ENCODE results near the gene NEUROG3.

NEUROG3 gene

GRCh38 chr10:69573056-69573806 is at the start of gene NEUROG3:
NEUROG3 (minus strand) TSS chr10:69573422; CDS start chr10:69573043, 379 bp downstream.
- DNase-seq: no peak

GRCh38 chr10:69620625-69621024 is 47.4 kb upstream of the NEUROG3 start:
- no peak for DNase-seq

GRCh38 chr10:69619626-69620025 is 46.4 kb upstream of the NEUROG3 start:
- DNase-seq: no peak

GRCh38 chr10:69618746-69619145 is 45.5 kb upstream of the NEUROG3 start:
- no peak for DNase-seq

- no peak for DNase-seq
Measured at GRCh38 chr10:69616358-69616757, 43.1 kb upstream of the NEUROG3 start.

GRCh38 chr10:69614130-69614529 is 40.9 kb upstream of the NEUROG3 start:
- no peak for DNase-seq

GRCh38 chr10:69612760-69613159 is 39.5 kb upstream of the NEUROG3 start:
- DNase-seq: no peak

- DNase-seq: no peak
Measured at GRCh38 chr10:69609077-69609476, 35.9 kb upstream of the NEUROG3 start.

- DNase-seq: no peak
Measured at GRCh38 chr10:69600761-69601330, 27.6 kb upstream of the NEUROG3 start.

- no peak for DNase-seq
Measured at GRCh38 chr10:69588358-69588757, 15.1 kb upstream of the NEUROG3 start.

GRCh38 chr10:69584624-69585023 is 11.4 kb upstream of the NEUROG3 start:
- no peak for DNase-seq

- peak; percentile 4 for DNase-seq
Measured at GRCh38 chr10:69583106-69583505, 9.9 kb upstream of the NEUROG3 start.

GRCh38 chr10:69580435-69580834 is 7.2 kb upstream of the NEUROG3 start:
- no peak for DNase-seq

- DNase-seq: no peak
Measured at GRCh38 chr10:69579464-69580060, 6.3 kb upstream of the NEUROG3 start.

GRCh38 chr10:69578508-69578991 is 5.3 kb upstream of the NEUROG3 start:
- DNase-seq: no peak

GRCh38 chr10:69577268-69578232 is 4.3 kb upstream of the NEUROG3 start:
- DNase-seq: peak; percentile 28

- no peak for DNase-seq
Measured at GRCh38 chr10:69576334-69577011, 3.3 kb upstream of the NEUROG3 start.

- DNase-seq: no peak
Measured at GRCh38 chr10:69575164-69575722, 2.0 kb upstream of the NEUROG3 start.

- DNase-seq: no peak
Measured at GRCh38 chr10:69574571-69574978, 1.4 kb upstream of the NEUROG3 start.

- peak; percentile 10 for DNase-seq
Measured at GRCh38 chr10:69572159-69573055, 815 bp downstream of the NEUROG3 start.

- no peak for DNase-seq
Measured at GRCh38 chr10:69571618-69572158, 1.5 kb downstream of the NEUROG3 start.
